Measurements from ENCODE around the gene ZNF599.

DNA sequence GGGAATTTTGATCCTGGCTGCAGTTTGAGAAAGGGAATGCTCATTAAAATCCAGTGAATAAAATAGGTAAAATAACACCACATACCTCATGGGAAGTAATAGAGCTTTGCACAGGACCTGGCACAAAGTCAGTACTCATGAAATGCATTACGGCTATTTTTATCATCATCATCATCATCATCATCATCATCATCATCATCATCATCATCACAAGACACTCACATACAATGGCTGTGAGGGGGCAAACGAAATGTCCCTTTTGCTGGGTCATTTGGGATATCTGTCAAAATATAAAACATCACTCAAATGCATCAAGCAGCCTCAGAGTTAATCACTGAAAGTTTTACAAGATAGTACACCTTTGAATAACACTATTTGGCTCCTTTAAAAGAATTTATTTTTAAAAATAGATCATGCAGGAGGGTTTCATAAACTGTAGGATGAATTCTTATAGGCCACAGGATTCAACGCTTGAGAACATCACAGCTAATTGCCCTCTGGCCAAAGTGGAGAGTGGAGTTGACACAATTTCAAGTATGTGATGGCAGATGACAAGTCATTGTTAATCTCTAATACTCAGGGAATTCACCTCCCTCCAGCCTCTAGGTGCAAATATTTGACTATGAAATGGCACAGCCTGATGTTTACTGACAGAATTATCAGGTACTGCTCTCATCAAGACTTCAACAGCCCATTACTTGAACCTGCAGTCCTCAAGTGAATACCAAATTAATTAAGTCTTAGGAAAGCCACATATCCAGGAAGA lies 14.2 kb upstream of the ZNF599 start:
- no peak for TF ChIP-seq TAF1 (IDR thresholded peaks at IDR 0.05; ENCODE audit: low read depth)
- no peak for TF ChIP-seq CTCF (IDR thresholded peaks at IDR 0.05; ENCODE audit: poor library complexity, severe bottlenecking)
- TF ChIP-seq EP300 (conservative IDR thresholded peaks at IDR 0.05; ENCODE audit: poor library complexity, severe bottlenecking), result no peak
- no peak for TF ChIP-seq EZH2 (IDR thresholded peaks at IDR 0.05; ENCODE audit: borderline replicate concordance, insufficient read depth, low read length, poor library complexity, severe bottlenecking)
- TF ChIP-seq, protein P1, sequence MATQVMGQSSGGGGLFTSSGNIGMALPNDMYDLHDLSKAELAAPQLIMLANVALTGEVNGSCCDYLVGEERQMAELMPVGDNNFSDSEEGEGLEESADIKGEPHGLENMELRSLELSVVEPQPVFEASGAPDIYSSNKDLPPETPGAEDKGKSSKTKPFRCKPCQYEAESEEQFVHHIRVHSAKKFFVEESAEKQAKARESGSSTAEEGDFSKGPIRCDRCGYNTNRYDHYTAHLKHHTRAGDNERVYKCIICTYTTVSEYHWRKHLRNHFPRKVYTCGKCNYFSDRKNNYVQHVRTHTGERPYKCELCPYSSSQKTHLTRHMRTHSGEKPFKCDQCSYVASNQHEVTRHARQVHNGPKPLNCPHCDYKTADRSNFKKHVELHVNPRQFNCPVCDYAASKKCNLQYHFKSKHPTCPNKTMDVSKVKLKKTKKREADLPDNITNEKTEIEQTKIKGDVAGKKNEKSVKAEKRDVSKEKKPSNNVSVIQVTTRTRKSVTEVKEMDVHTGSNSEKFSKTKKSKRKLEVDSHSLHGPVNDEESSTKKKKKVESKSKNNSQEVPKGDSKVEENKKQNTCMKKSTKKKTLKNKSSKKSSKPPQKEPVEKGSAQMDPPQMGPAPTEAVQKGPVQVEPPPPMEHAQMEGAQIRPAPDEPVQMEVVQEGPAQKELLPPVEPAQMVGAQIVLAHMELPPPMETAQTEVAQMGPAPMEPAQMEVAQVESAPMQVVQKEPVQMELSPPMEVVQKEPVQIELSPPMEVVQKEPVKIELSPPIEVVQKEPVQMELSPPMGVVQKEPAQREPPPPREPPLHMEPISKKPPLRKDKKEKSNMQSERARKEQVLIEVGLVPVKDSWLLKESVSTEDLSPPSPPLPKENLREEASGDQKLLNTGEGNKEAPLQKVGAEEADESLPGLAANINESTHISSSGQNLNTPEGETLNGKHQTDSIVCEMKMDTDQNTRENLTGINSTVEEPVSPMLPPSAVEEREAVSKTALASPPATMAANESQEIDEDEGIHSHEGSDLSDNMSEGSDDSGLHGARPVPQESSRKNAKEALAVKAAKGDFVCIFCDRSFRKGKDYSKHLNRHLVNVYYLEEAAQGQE (IDR thresholded peaks at IDR 0.05; ENCODE audit: borderline replicate concordance), result no peak
- TF ChIP-seq SMC3 (conservative IDR thresholded peaks at IDR 0.05; ENCODE audit: poor library complexity), result no peak
